Measurements from ENCODE around the gene SUGCT. TPM values are rescaled to one million over a fixed set of nuclear protein-coding genes. Genes with fewer than 3 reads are reported as not detected.

Gene SUGCT
- total and polyA plus RNA-seq, 2 of the 8 experiments (the other 6 are each of a cell fraction or from before 2014, with no cell fraction given), result 2.8 to 5.4 TPM

GRCh38 chr7:40341836-40342235 is 207.0 kb downstream of the SUGCT start:
- H3K23ac ChIP-seq (ENCODE audit: insufficient read length), result no peak overlapping the region
- FAIRE-seq (no peak), DNase-seq (ENCODE audit: low read depth in 1 of 2, low spot score in 2 of 2) (no peak)
- CTCF ChIA-PET (ENCODE audit: partially characterized antibody), result interaction anchor here (0.8 to 3.2 kb wide), 2 partner anchors 10 to 20 kb away, joined by 3 to 15 read pairs; no protein-coding TSS in a partner anchor
- no peak overlapping the region for H2BK120ac ChIP-seq (replicated peaks; ENCODE audit: low read depth, low read length)
- H3K23me2 ChIP-seq (ENCODE audit: low read depth, low read length), result no peaks in the 10 kb centered on the region
- H3K9ac ChIP-seq (replicated peaks in 1 of 4; ENCODE audit: extremely low read depth in 1 of 4, low read depth in 3 of 4, low read length in 3 of 4), result no peak overlapping the region
- no peak overlapping the region for H3K4me2 ChIP-seq (ENCODE audit: insufficient read depth in 1 of 2, low read depth in 2 of 2, low read length in 2 of 2)
- no peak overlapping the region for H2AFZ ChIP-seq (ENCODE audit: low read length)
- H3K56ac ChIP-seq (replicated peaks; ENCODE audit: insufficient read length, low read depth, low read length), result no peak overlapping the region
- H3K36me3 ChIP-seq (ENCODE audit: control insufficient read depth in 2 of 4, insufficient read depth in 4 of 4, low read length in 3 of 4), result no peaks in the 10 kb centered on the region
- no peak overlapping the region for H2BK5ac ChIP-seq (ENCODE audit: low read depth, low read length)
- H2BK20ac ChIP-seq (ENCODE audit: low read length), result no peak overlapping the region
- no peak overlapping the region for H3K14ac ChIP-seq (ENCODE audit: insufficient read length)
- no peaks in the 10 kb centered on the region for H3K79me2 ChIP-seq (ENCODE audit: control insufficient read depth in 1 of 2, insufficient read depth in 2 of 2, low read length in 2 of 2)
- H4K91ac ChIP-seq (replicated peaks; ENCODE audit: insufficient read length, low read length), result no peak overlapping the region
- no peaks in the 10 kb centered on the region for H3K79me1 ChIP-seq (ENCODE audit: low read depth, low read length)
- no peak overlapping the region for H4K5ac ChIP-seq (ENCODE audit: insufficient read length, low read depth, low read length)
- no peak overlapping the region for H2AK5ac ChIP-seq (ENCODE audit: low read depth, low read length)
- no peak overlapping the region for H2BK15ac ChIP-seq (ENCODE audit: low read length)
- peaks cover 8 to 11% of the 10 kb centered on the region in 2 experiments; a peak in 3 of 4 replicates for H3K9me3 ChIP-seq (ENCODE audit: insufficient read depth in 2 of 2, low read depth in 1 of 2, low read length in 1 of 2)
- POLR2A ChIA-PET (ENCODE audit: partially characterized antibody), result no interaction called here
- H3K27me3 ChIP-seq (replicated peaks in 1 of 4; ENCODE audit: control insufficient read depth in 3 of 4, extremely low read depth in 1 of 4, insufficient read depth in 3 of 4, low read length in 3 of 4), result no peaks in the 10 kb centered on the region
- no peak overlapping the region for H2BK12ac ChIP-seq (ENCODE audit: low read depth, low read length)
- no peak overlapping the region for H3K4ac ChIP-seq (replicated peaks; ENCODE audit: insufficient read length, low read depth, low read length)
- no peak overlapping the region for H3K4me3 ChIP-seq (ENCODE audit: extremely low read depth in 1 of 4, insufficient read depth in 2 of 4, low read depth in 3 of 4, low read length in 4 of 4)
- H4K20me1 ChIP-seq (replicated peaks in 1 of 2; ENCODE audit: control insufficient read depth in 1 of 2, insufficient read depth in 2 of 2, low read length in 2 of 2), result no peaks in the 10 kb centered on the region
- H4K8ac ChIP-seq (ENCODE audit: extremely low read depth, insufficient read depth, low read length), result no peak overlapping the region
- H3K18ac ChIP-seq (ENCODE audit: extremely low read depth, low read length), result no peak overlapping the region
- H3K4me1 ChIP-seq (replicated peaks in 1 of 4; ENCODE audit: control insufficient read depth in 3 of 4, insufficient read depth in 4 of 4, low read length in 3 of 4), result no peaks in the 10 kb centered on the region
- H3K27ac ChIP-seq (ENCODE audit: low read depth, low read length), result no peak overlapping the region
- TF ChIP-seq TCF12 (IDR thresholded peaks at IDR 0.05; ENCODE audit: low read depth, low read length) (no peak), TBP (IDR thresholded peaks at IDR 0.05; ENCODE audit: low read depth, low read length) (no peak), BCL11A (IDR thresholded peaks at IDR 0.05; ENCODE audit: low read depth in 2 of 2, low read length in 2 of 2) (no peak), JUN (IDR thresholded peaks at IDR 0.05; ENCODE audit: low read depth, low read length) (no peak), KDM4A (IDR thresholded peaks at IDR 0.05; ENCODE audit: low read depth, low read length, severe bottlenecking) (no peak)
